Stimulated activated CD4-positive, alpha-beta T cell treated with anti-CD3 and anti-CD28 coated beads, Interleukin-2, amount 100 ng/mL, for 24 hours (primary cell): ENCODE measurements around the gene XKR3.
"Not testable (repeated sequence)": the region's sequence is repeated elsewhere in the genome, so short reads cannot be mapped to it uniquely, and the experiment has no call there.

Experiments used
- DNase-seq, 2 donors: peaks; one replicate each; pipeline ENCODE4 v3.0.0-alpha.2; 2020

The XKR3 gene

GRCh38 chr22:16734271-16734670 lies 90.9 kb downstream of the XKR3 start:
- not testable (repeated sequence) for DNase-seq
